ENCODE data around the gene ZNF568.

Gene ZNF568

DNA sequence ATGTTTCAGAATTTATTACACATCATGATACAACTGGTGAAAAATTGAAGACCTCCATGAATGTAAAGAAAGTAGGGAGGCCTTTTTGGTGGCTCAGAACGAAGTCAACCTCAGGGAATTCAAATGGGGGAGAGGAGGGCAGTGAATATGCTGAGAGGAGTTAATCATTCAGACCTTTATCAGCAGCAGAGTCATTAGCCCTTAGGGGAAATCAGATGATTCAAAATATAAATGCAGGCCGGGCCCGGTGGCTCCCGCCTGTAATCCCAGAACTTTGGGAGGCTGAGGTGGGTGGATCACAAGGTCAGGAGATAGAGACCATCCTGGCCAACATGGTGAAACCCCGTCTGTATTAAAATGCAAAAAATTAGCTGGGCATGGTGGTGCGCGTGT, 81.7 kb downstream of the ZNF568 start:
- in situ Hi-C loops (cut with MboI; ENCODE audit: low sequenced_read_pairs), result no loop called here

DNA sequence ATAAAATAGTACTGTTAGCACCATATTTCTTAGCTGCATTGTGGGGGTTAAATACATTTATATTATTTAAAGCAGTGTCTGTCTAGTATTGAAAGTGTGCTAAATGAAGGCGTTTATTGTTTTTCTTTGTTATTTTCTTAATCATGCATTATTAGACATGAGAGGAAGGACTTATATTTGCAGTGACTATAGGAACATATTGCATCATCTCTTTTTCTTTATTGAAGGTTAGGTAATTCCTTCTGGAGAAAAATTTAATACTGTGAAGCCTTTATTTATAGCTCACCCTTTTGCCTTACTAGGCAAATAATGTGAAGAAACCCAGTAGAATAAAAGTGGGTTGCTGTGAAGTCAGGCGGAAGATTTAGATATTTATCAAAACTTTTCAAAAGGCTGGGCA, 83.2 kb downstream of the ZNF568 start:
- in situ Hi-C loops (cut with MboI; ENCODE audit: low sequenced_read_pairs), result no loop called here

DNA sequence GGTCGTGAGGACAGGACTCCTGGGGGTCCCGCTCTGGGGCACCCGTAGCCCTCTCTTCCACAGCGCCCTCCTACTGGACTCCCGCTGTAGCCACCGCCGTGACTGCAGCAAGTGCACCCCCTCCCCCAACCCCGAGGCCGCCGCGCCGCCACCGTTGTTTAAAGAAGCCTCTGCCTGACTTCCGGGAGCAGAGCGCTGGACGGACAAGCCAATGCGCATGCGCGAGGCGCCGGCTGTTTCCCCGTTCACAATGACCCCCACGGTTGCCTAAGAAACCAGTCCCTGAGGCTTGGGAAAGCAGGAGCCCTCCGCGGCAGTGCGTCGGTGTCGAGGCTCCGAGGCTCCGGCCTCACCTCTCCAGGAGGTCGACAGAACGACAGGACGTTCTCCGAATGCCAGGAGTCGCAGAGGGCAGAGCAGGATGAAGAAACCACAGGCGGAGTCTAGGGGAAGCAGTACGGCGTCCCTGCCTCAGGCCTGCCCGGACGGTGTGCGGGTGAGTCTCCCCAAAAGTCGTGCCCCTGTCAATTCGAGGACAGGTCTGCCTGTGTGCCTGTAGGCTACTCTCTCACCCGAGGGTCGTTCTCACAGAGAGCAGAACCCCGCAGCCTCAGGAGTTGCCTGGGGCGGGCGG, 91.6 kb downstream of the ZNF568 start:
- in situ Hi-C loops (cut with MboI; ENCODE audit: low sequenced_read_pairs), result no loop called here

DNA sequence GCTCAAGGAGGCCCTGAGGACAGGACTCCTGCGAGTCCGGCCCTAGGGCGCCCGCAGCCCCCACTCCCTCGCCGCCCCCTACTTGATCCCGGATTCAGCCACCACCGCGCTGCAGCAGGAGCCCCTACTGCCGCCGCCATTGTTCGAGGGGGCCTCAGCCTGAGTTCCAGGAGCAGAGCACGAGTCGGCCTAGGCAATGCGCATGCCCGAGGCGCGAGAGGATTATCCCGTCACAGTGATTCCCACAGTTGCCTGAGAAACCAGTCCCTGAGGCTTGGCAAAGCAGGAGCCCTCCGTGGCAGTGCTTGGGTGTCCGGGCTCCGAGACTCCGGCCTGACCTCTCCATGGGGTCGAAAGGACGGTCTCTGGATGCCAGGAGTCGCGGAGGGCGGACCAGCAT, 93.7 kb downstream of the ZNF568 start:
- in situ Hi-C loops (cut with MboI; ENCODE audit: low sequenced_read_pairs), result no loop called here

DNA sequence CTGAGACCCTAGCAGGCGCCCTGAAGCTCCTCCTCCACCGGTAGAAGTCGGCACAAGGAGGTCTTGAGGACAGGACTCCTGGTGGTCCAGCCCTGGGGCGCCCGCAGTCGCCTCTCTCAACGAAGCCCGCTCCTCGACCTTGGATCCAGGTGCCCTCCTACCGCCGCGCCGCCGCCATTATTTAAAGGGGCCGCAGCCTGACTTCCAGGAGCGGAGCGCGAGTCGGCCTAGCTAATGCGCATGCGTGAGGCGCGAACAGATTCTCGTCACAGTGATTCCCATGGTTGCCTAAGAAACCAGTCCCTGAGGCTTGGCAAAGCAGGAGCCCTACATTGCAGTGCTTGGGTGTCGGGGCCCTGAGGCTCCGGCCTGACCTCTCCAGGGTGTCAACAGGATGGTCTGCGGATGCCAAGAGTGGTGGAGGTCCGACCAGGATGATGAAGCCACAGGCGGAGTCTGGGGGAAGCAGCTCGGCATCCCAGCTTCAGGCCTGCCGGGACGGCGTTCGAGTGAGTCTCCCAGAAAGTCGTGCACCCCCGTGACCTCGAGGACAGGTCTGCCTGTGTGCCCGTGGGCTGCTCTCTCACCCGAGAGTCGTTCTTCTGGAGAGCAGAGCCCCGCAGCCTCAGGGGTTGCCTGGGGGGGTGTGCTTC, 96.1 kb downstream of the ZNF568 start:
- in situ Hi-C loops (cut with MboI; ENCODE audit: low sequenced_read_pairs), result no loop called here

DNA sequence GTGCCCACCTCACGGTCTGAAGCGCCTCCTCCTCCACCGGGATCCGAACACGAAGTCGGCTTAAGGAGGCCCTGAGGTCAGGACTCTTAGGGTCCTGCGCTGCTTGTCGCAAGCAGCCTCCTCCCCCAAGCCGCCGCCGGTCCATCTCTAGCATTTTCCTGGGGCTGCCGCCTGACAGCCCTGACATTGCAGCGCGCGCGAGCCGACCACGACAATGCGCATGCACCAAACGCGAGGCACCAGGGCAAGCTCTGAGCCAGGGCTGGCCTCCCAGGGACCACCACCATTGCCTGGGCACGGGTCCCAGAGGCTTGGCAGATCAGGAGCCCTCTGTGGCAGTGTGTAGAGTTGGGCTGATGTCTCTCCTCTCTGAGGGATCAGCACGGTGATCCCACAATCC, 98.3 kb downstream of the ZNF568 start:
- in situ Hi-C loops (cut with MboI; ENCODE audit: low sequenced_read_pairs), result no loop called here

DNA sequence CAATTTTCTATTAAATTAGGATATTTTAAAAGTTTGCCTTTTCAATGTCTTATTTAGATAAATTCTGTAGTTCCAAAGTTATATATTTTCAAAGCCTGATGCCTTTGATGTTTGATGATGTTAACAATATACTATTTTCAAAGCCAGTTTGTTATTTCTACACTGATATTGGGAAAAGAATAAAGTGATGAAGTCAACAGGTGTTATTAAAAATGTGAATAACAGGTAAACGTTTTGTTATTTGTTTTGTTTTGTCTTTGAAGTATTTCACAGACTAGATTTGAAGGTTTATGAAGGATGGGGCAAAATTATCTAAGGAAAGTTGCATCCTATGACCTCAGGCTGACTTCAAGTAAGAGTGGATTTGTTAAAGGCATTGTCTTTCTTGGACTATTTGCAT, 129.0 kb downstream of the ZNF568 start:
- in situ Hi-C loops (cut with MboI; ENCODE audit: low sequenced_read_pairs), result no loop called here
